ENCODE data around the gene MAP6. TPM values are rescaled to one million over a fixed set of nuclear protein-coding genes. Genes with fewer than 3 reads are reported as not detected.

Gene MAP6
- total RNA-seq, 1 donor: 3.0 TPM

- no peak overlapping the region for H3K4me3 ChIP-seq (ENCODE audit: low read depth, low read length)
- no peak for TF ChIP-seq CTCF (IDR thresholded peaks at IDR 0.05; ENCODE audit: insufficient read depth, low read depth, low read length)
- no peak for DNase-seq (ENCODE audit: low read depth)
Observed at GRCh38 chr11:75679566-75679965, 10.7 kb upstream of the MAP6 start.

- H3K4me3 ChIP-seq (ENCODE audit: low read depth, low read length): no peak overlapping the region
- no peak for TF ChIP-seq CTCF (IDR thresholded peaks at IDR 0.05; ENCODE audit: insufficient read depth, low read depth, low read length)
- DNase-seq (ENCODE audit: low read depth): no peak
Observed at GRCh38 chr11:75678620-75679259, 9.9 kb upstream of the MAP6 start.

GRCh38 chr11:75677909-75678308 lies 9.1 kb upstream of the MAP6 start:
- no peak for TF ChIP-seq CTCF (IDR thresholded peaks at IDR 0.05; ENCODE audit: insufficient read depth, low read depth, low read length)
- H3K4me3 ChIP-seq (ENCODE audit: low read depth, low read length): no peak overlapping the region
- DNase-seq (ENCODE audit: low read depth): no peak

GRCh38 chr11:75677275-75677674 lies 8.4 kb upstream of the MAP6 start:
- H3K4me3 ChIP-seq (ENCODE audit: low read depth, low read length): no peak overlapping the region
- no peak for TF ChIP-seq CTCF (IDR thresholded peaks at IDR 0.05; ENCODE audit: insufficient read depth, low read depth, low read length)
- DNase-seq (ENCODE audit: low read depth): no peak

- DNase-seq (ENCODE audit: low read depth): peak; percentile 32
- H3K4me3 ChIP-seq (ENCODE audit: low read depth, low read length): no peak overlapping the region
- TF ChIP-seq CTCF (IDR thresholded peaks at IDR 0.05; ENCODE audit: insufficient read depth, low read depth, low read length): no peak
Observed at GRCh38 chr11:75673977-75674582, 5.2 kb upstream of the MAP6 start.

- peak overlapping the region; percentile 41 for H3K4me3 ChIP-seq (ENCODE audit: low read depth, low read length)
- DNase-seq (ENCODE audit: low read depth): no peak
- TF ChIP-seq CTCF (IDR thresholded peaks at IDR 0.05; ENCODE audit: insufficient read depth, low read depth, low read length): no peak
Observed at GRCh38 chr11:75667831-75668450, 897 bp downstream of the MAP6 start.

Data from fibroblast of villous mesenchyme (primary cell).